GM19395 (cell line): Measurements from ENCODE around the gene VPS13D.

Experiments used
- ATAC-seq: cut with Tn5 transposase; IDR thresholded peaks from one replicate; pipeline ENCODE4 v1.9.1; 2021; ENCODE audit warnings: mild to moderate bottlenecking, moderate library complexity; ENCODE audit not compliant: unreplicated experiment

VPS13D gene

GRCh38 chr1:12480748-12481362 is 251.0 kb downstream of the VPS13D start:
- no peak for ATAC-seq

DNA sequence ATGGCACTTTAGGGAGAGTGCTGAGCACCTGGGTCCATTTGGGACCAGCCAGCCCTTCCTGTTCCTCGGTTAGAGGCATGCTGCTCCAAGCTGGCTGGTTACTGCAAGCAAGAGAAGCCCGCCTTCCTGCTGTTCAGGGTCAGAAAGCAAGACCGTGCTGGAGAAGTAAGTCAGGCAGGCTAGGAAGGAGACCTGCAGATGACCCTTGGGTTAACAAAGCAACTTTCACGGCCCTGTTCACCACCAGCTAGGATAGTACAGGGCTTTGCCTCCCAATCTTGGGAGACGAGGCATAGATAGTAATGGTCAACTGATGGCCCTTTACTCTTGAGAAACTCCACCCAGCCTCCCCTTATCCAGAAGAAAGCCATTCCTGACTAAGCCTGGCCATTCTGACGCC is 252.1 kb downstream of the VPS13D start:
- no peak for ATAC-seq

DNA sequence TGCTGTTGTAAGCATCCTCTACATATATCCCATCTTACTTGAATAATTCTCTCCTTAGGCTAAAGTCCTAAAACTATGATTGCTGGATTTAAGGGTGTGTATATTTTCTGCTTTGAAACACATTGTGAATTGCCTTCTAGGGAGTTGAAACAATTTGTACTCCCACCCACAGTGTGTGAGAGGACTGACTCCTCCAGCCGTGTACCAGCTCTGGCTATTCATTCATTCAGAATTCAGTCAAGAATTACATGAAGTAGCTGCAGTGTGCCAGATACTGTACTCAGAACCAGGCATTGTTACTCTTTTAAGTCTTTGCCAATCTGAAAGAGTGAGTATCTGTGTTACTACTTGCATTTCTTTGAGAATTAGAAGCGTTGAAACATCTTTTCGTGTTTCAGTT is 253.2 kb downstream of the VPS13D start:
- ATAC-seq, result no peak

DNA sequence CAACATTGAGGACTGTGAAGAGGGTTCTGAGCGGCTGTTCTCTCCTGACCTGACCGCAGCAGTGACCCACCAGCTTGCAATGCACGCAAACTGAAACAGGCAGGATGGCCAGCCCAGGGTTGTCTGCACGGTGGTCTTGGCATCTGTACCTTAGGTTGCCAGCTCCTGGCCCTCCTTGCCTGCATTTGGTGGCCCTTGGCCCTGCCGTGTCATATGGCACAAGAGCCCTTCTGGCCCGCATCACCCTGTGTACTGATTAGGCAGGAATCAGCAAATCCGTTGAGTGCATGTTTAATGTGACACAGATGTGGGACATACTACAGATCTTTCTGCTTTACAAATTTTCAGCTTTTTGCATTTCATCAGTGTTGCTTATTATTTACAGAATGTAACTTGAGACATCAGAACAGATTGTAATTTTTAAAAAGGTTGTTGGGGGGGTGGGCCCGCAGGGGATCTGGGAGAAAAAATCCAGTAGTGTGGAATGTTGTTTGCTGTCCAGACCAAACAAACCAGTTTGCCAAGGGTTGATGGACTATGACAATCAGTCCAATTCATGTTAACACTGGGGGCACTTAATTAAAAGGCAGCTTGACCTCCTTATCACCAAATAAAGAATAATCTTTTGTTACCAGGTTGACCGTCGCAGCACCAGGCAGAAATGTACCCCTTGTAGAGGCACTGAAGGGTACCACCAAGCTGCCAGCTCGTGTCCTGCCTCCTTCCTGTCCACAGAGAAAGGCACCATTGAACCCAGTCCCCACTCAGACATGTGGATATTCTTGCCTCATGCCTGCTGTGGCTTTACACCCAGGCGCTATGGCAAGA is 255.6 kb downstream of the VPS13D start:
- no peak for ATAC-seq

GRCh38 chr1:12486059-12486341 is 256.2 kb downstream of the VPS13D start:
- ATAC-seq, result no peak

DNA sequence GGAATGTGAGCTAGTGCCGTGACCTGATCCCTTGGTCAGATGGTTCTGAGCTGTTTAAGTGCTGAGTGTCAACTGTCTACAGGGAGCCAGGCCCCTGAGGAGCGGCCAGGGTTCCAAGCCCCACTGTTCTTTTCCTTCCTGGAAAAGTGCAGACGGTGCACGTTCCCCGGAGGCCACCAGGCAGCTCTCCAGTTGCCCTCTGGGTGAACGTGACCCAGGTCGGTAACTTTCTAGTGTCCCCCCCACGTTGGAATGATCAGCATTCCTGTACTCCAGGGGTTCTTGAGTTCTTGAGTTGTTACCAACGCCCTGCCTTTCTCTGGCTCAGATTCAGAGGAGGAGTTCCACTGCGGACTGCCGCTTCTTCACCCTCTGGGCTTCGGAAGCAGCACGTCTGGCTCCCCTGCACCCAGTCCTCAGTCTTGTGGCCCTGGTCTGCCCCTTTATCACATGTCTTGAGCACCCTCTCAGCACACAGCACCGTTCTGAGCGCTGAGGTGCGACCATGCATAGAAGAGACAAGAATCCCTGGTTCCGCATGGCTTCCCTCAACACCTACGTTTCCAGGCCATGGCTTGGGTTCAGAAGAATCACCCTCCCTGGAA is 256.7 kb downstream of the VPS13D start:
- no peak for ATAC-seq

DNA sequence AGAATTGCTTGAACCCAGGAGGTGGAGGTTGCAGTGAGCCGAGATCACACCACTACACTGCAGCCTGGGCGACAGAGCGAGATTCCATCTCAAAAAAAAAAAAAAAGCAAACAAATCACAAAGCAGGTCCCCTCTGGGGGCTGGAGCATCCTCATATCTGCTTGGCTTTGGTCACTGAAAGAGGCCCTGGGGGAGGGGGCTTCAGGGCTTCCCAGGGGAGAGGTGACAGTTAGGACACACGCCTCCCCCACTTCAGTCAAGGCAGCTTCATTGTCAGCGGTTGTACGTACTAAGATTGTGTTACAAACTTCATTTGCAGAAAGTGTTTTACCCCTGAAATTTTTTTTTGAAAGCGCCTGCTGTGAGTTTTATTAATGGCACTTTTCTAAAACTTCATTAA is 257.7 kb downstream of the VPS13D start:
- no peak for ATAC-seq

GRCh38 chr1:12488666-12489354 is 259.0 kb downstream of the VPS13D start:
- no peak for ATAC-seq

DNA sequence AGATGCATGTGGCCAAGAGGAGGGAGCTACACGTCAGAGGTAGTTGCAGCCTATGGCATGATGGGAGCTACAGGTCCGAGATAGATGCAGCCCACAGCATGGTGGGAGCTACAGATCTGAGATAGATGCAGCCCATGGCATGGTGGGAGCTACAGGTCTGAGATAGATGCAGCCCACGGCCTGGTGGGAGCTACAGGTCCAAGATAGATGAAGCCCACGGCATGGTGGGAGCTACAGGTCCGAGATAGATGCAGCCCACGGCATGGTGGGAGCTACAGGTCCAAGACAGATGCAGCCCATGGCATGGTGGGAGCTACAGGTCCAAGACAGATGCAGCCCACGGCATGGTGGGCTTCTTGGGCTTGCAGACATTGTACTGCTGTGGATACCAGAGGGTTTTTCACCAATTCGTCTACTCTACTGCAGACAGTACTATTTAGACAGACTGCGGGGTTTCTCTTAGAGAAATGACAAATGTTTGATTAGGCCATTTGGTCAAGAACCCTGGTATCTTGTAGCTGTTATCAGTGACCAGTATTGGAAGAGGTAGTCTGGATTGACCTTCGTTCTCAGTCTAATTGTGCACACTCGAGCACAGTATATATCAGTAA is 260.8 kb downstream of the VPS13D start:
- no peak for ATAC-seq

DNA sequence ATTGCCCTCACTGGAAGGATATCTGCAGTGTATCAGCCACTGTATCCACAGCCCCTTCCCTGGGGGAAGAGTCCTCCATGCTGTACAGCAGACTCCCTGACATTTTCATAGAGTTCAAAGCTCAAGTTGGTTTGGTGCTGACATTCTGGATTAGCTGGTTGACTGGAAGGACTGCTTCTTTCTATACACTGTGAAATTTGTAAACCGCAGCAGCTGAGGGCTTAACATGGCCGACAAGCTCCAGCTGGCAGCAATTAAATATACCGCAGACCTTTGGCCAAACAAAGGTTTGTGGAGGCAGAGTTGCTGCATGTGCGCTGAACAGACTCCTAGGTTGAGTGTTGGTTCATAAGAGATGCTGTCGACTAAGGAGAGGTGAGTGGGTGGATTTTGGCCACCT is 261.8 kb downstream of the VPS13D start:
- no peak for ATAC-seq

- no peak for ATAC-seq
Observed at GRCh38 chr1:12495725-12496124, 265.9 kb downstream of the VPS13D start.

DNA sequence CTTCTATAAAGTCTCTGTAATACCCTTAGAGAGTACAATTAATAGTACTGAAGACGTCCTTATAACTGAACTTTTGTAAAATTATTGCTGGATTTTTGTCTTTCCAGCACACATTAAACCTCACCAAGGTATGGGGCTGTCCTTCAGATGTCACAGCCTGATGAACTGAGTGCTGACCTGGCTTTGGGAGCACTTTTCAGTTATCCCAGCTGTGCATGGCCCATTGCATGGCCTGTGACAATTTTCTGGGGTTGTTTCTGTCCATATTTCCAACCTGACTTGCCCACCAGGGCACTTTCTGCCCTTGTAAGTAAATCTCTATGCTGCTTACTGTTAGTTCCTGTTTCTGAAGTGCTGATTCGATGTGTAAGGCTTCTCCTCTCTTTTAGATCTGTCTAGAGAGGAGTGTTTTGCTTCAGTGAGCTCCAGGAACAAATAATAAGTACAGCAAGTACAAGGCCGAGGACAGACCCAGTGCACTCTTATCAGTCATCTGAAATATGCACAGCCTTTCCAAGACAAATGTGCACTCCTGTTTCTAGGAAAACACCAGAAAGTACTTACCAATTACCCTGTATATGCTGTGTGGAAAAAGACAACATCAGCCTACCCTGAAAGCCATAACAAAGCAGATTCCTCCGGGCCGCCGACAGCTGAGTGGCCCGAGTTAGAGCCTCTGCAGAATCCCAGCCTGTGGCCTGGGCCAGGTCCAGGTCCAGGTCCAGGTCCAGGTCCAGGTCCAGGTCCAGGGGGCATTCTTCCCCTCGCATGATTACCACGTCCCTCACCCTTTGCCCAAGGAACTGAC is 266.5 kb downstream of the VPS13D start:
- ATAC-seq, result no peak

DNA sequence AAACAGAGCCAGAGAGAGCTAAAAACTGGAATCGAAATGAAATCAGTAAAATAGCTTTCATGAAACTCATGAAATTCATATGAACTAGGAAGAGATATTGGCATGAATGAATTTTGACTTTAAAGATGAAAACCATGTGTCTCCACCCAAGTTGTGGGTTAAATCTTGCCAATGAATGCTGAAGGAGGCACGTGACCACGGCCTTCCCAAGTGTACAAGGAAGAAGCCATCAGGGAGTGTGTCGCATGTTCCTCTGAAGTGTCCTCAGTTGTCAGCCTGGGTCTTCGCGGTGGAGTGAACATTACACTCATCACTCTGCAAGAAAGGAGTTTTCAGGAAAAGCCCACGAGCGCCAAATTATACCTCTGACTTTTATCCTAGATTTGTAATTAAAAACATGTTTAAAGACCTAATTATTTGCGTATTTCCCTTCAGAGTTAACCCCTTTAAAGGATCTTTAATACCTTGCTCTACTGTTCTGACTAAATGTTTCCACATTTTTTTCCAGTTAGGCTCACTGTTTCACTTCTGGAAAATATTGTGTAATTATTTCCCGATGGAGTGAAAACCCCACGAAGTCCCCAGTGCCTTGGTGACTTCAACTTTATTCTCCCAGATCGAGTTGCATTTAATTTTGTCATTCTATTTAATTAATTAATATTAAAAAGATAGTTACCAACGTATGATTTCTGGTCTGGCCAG is 269.9 kb downstream of the VPS13D start:
- no peak for ATAC-seq

- ATAC-seq, result no peak
Observed at GRCh38 chr1:12501661-12502060, 271.8 kb downstream of the VPS13D start.

- ATAC-seq, result no peak
Observed at GRCh38 chr1:12502336-12503109, 272.7 kb downstream of the VPS13D start.

DNA sequence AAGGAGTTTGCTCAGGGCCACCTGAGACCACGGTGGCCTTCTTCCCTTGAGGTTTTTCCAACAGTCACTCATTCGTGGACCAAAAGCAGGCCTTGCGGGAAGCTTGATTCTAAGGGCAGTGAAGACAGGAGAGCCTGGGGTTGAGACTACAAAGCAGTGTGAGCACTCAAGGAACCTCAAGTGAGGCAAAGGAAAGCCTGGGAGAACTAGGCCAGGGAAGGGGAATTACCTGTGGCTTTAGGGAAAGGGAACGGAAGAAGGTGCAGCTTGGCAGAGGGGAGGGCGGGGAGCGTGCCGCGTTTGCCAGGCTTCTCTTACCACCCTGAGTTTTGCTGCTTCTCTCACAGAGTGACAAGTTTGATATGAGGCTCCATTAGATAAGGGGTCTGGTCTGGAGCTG is 273.9 kb downstream of the VPS13D start:
- no peak for ATAC-seq

- no peak for ATAC-seq
Observed at GRCh38 chr1:12504601-12505000, 274.8 kb downstream of the VPS13D start.

GRCh38 chr1:12505231-12505630 is 275.4 kb downstream of the VPS13D start:
- ATAC-seq, result no peak

- no peak for ATAC-seq
Observed at GRCh38 chr1:12505639-12506280, 275.9 kb downstream of the VPS13D start.
